HG03159 (cell line): ENCODE data around the gene SNX20.

Experiments used
- ATAC-seq: cut with Tn5 transposase; IDR thresholded peaks from one replicate; pipeline ENCODE4 v1.9.1; 2021; ENCODE audit warnings: mild to moderate bottlenecking, moderate library complexity; ENCODE audit not compliant: unreplicated experiment

The SNX20 gene

GRCh38 chr16:50681021-50681885, at the start of gene SNX20:
TSS of gene SNX20 (minus strand) at chr16:50681312. CDS start at chr16:50677526, 3,786 bp downstream.
- ATAC-seq = peak; percentile 51

DNA sequence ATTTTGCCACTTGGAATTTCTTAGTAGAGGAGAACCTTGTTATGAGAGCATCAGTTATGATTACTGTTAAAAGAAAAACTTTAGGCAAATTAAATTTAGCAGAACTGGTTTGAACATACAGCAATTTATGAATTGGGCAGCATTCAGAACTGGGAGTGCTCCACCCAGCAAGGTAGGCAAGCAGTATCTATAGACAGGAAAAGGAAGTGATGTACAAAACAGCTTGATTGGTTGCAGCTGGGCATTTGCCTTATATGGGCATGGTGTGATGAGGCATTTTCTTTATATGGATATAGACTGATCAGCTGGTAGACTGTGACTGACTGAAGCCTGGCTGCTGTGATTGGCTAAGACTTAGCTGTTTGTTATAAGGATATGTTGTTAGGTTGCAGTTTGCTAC, 43.2 kb upstream of the SNX20 start:
- no peak for ATAC-seq

DNA sequence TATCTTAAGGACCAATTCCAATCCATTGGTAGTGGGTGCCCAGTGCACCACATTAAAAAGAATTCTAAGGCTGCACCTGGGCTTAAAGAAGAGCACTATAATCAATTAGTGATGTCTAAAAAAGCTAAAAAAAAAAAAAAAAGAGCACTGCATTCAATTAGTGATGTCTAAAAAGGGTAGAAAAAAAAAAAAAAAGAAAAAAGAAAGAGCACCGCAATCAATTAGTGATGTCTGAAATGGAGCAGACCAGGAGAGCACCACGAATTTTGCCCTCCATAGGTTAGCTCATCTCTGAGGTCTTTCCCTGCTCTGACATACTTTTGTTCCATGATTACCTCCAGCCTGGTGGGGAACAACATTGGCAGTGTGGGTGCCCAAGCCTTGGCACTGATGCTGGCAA, 41.8 kb upstream of the SNX20 start:
- ATAC-seq = no peak

- no peak for ATAC-seq
These were observed 41.3 kb upstream of the SNX20 start for GRCh38 chr16:50722405-50722737.

GRCh38 chr16:50721549-50722404, 40.7 kb upstream of the SNX20 start:
- no peak for ATAC-seq

- ATAC-seq = no peak
These were observed 38.6 kb upstream of the SNX20 start for GRCh38 chr16:50719401-50720337.

GRCh38 chr16:50718761-50719400, 37.8 kb upstream of the SNX20 start:
- ATAC-seq = no peak

DNA sequence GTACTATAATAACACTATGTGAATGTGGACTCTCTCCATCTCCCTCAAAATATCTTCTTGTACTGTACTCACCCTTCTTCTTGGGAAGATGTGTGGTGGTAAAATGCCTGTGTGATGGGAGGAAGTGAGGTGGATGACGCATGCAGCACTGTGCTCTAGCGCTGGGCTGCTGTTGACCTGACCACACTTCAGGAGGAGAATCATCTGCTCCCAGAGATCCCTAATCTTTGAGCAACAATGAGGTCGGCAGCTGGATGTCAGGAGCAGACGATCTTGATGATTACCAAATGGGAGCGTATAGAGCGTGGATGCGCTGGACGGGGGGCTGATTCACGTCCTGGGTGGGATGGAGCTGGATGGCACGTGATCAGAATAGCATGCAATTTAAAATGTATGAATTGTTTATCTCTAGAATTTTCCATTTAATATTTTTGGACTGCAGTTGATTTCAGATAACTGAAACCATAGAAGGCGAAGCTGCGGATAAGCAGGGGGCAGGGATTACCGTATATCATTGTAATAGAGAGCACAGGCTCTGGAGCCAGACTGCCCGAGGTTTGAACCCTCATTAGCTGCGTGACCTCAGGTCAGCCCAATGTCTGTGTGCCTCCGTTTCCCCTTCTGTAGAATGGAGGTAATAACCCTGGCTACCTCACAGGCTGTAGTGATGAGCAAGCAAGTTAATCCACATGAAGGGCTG, 37.1 kb upstream of the SNX20 start:
- no peak for ATAC-seq

DNA sequence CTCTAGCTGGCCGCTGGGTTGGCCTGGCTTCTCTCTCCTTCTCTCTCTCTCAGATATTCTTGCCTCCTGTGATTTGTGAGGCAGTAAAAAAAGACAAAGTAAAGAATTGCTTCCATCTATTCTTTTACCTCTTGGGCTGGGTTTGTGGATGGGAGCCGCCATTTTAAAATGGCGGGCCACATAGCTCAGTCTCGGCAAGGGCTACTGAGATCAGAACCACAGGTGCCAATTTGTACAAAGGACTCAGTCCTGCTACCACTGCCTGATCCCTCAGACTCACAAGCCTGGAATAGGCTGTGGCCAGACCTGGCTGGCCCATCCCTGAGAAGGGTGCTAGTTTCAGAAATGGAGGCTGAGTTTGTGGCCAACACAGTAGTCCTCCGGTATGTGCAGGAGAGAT, 36.4 kb upstream of the SNX20 start:
- no peak for ATAC-seq

DNA sequence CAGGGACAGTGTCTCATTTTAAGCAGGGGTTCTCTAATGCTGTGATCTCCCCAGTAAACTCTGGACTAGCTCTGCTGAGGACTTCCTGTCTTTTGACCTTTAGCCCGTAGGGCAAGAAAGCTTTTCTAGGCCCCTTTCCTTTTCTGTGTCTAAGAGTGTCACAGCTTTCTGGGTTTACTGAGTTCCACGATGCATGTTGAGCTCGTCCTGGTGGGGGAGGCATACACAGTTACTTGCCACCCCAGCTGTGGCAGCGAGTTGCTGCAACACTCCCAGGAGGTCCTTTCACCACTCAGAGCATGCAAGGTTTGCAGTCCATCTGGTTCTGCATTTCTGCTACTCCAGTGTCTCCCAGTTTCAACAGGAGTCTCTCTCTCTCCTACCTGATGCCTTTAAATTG, 36.0 kb upstream of the SNX20 start:
- no peak for ATAC-seq

GRCh38 chr16:50712956-50713355, 31.8 kb upstream of the SNX20 start:
- ATAC-seq = no peak

- no peak for ATAC-seq
These were observed 31.4 kb upstream of the SNX20 start for GRCh38 chr16:50712560-50712898.

GRCh38 chr16:50711862-50712559, 30.9 kb upstream of the SNX20 start:
- no peak for ATAC-seq

GRCh38 chr16:50711040-50711439, 29.9 kb upstream of the SNX20 start:
- ATAC-seq = no peak

GRCh38 chr16:50709980-50710379, 28.9 kb upstream of the SNX20 start:
- ATAC-seq = no peak

- no peak for ATAC-seq
These were observed 28.1 kb upstream of the SNX20 start for GRCh38 chr16:50709061-50709684.

DNA sequence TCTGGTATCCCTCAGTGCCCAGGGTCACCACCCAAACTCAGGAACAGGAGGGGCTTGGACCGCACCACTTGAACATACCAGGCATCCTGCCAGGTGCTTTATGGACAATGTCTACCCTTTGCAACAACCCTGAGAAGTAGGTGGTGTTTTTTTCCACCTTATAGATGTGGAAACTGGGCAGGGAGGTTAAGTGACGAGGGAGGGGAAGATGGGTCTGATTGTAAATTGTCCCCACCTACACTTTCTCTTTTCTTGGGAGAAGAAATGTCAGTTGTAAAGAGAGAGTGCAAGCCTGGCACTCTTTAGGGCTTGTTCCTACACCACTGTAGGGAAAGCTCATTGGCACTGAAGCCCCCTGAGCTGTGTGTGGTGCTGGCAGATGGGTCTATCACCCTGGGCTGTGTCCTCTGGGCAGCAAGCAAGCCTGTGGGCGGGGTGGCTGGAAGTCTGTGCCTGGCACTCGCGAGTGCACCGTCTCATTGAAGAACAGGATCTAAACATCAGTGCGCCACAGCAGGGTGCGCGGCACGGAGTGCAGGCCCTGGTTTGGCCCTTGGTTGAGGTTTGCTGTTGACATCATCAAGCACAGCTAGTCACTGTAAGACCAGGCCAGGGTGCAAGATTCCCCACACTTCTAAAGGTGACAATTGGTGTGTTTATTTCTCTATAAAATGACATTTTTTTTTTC, 27.4 kb upstream of the SNX20 start:
- ATAC-seq = no peak

- ATAC-seq = no peak
These were observed 25.1 kb upstream of the SNX20 start for GRCh38 chr16:50706250-50706649.
